ENCODE data around the gene SYNGAP1. TPM values are rescaled to one million over a fixed set of nuclear protein-coding genes. Genes with fewer than 3 reads are reported as not detected.

SYNGAP1 gene
- total RNA-seq, 4 donors from 2014 or later, result 3.3 to 8.6 (median 4.1) TPM

DNA sequence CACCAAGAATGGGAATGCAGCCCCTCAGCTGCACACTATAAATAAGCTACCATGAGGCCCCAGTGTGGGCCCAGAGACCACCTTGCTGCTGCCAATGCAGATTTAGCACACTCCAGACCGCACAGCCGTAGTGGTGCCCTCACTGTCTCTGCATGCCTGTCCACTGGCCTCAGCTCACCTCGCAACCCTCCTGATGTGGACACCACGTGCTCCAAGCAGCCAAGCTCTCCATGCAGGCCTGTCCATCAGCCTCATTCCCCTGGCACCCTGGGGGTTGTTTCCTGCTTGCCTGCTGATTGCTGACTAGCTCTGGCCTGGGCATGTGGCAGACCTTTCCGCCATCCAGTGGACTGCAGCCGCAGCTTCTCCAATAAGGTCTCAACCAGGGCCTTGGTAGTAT lies 70.8 kb downstream of the SYNGAP1 start:
- H3K4me1 ChIP-seq, result no peaks in the 10 kb centered on the region
- peaks cover 0 to 20% (median 0%) of the 10 kb centered on the region in 4 donors for H3K27me3 ChIP-seq
- no peaks in the 10 kb centered on the region for H3K9me3 ChIP-seq
- H3K36me3 ChIP-seq, result no peaks in the 10 kb centered on the region
- DNase-seq, result no peak
- H3K27ac ChIP-seq, result no peak overlapping the region
- 78 to 86% methylated on average over 5 to 6 of the region's 6 CpGs for WGBS, 2 donors
- intact Hi-C loops (cut with DNase I), result no loop called here
- TF ChIP-seq POLR2A (IDR thresholded peaks at IDR 0.05), result no peak
- TF ChIP-seq, protein P1, sequence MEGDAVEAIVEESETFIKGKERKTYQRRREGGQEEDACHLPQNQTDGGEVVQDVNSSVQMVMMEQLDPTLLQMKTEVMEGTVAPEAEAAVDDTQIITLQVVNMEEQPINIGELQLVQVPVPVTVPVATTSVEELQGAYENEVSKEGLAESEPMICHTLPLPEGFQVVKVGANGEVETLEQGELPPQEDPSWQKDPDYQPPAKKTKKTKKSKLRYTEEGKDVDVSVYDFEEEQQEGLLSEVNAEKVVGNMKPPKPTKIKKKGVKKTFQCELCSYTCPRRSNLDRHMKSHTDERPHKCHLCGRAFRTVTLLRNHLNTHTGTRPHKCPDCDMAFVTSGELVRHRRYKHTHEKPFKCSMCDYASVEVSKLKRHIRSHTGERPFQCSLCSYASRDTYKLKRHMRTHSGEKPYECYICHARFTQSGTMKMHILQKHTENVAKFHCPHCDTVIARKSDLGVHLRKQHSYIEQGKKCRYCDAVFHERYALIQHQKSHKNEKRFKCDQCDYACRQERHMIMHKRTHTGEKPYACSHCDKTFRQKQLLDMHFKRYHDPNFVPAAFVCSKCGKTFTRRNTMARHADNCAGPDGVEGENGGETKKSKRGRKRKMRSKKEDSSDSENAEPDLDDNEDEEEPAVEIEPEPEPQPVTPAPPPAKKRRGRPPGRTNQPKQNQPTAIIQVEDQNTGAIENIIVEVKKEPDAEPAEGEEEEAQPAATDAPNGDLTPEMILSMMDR (IDR thresholded peaks at IDR 0.05), result no peak
- no peak overlapping the region for H3K4me3 ChIP-seq

DNA sequence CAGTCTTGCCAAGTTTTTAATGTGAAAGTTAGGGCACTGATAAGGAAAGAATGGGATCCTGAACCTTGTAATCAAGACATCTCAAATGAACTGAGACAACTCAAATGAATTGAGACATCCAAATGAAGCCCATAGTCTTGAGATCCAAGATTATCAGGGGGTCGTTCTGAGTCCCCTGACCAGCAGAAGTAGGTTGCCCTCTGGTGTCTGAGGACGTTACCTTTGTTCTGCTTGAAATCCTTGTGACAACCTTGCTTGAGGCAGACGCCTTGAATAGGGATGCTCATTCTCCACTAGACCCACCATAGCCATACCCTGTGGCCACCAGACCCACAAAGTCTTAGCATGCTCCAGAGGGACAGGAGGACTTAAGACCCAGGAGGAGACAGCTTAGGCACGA lies 72.2 kb downstream of the SYNGAP1 start:
- intact Hi-C loops (cut with DNase I), result no loop called here
- DNase-seq, result no peak
- 44 to 56% methylated on average over 3 to 4 of the region's 4 CpGs for WGBS, 2 donors

DNA sequence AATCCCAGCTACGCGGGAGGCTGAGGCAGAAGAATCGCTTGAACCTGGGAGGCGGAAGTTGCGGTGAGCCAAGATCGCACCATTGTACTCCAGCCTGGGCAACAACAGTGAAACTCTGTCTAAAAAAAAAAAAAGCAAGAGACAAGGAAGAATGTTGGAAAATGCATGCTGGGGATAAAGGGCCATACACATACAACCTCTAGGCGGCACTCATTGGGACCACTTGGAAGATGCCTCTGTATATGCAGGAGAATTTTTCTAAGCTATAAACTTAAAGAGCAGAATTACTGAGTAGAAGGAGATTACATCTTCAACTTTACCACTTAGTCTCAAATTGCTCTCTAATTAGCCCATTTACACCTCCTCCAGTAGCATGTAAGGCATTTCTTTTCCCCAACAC lies 77.3 kb downstream of the SYNGAP1 start:
- Histone ChIP-seq H3K4me3 (no peak overlapping the region), H3K27ac (no peak overlapping the region), H3K9me3 (no peaks in the 10 kb centered on the region), H3K27me3 (peaks cover 0 to 13% (median 0%) of the 10 kb centered on the region in 4 donors), H3K36me3 (no peaks in the 10 kb centered on the region), H3K4me1 (no peaks in the 10 kb centered on the region)
- intact Hi-C loops (cut with DNase I), result no loop called here
- TF ChIP-seq, protein P1 (IDR thresholded peaks at IDR 0.05), result no peak
- no peak for TF ChIP-seq POLR2A (IDR thresholded peaks at IDR 0.05)
- no peak for DNase-seq
- 97 to 100% methylated on average over 3 to 4 of the region's 7 CpGs for WGBS, 2 donors

More for the DNA sequence above, 72.2 kb downstream of the SYNGAP1 start:
- H3K27me3 ChIP-seq, result peaks cover 0 to 15% (median 0%) of the 10 kb centered on the region in 4 donors
- TF ChIP-seq, protein P1 (IDR thresholded peaks at IDR 0.05), result no peak
- TF ChIP-seq POLR2A (IDR thresholded peaks at IDR 0.05), result no peak
- H3K27ac ChIP-seq, result no peak overlapping the region
- no peaks in the 10 kb centered on the region for H3K36me3 ChIP-seq
- no peak overlapping the region for H3K4me3 ChIP-seq
- no peaks in the 10 kb centered on the region for H3K4me1 ChIP-seq
- no peaks in the 10 kb centered on the region for H3K9me3 ChIP-seq

DNA sequence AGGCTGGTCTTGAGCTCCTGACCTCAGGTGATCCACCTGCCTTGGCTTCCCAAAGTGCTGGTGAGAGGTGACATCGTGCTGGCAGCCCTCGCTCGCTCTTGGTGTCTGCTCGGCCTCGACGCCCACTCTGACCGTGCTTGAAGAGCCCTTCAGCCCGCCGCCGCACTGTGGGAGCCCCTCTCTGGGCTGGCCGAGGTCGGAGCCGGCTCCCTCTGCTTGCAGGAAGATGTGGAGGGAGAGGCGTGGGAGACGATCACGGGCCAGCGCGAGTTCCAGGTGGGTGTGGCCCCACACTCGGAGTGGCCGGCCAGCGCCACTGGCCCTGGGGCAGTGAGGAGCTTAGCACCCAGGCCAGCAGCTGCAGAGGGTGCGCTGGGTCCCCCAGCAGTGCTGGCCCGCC lies 82.6 kb downstream of the SYNGAP1 start:
- no peak for TF ChIP-seq POLR2A (IDR thresholded peaks at IDR 0.05)
- TF ChIP-seq, protein P1 (IDR thresholded peaks at IDR 0.05), result no peak
- Histone ChIP-seq H3K27me3 (peaks cover 0 to 16% (median 0%) of the 10 kb centered on the region in 4 donors), H3K27ac (no peak overlapping the region), H3K36me3 (no peaks in the 10 kb centered on the region), H3K9me3 (peaks cover 0 to 7% (median 0%) of the 10 kb centered on the region in 3 donors), H3K4me1 (no peaks in the 10 kb centered on the region), H3K4me3 (no peak overlapping the region)
- 83% methylated on average over 3 of the region's 23 CpGs; no CpG with 5 or more reads in 1 of the 2 donors for WGBS, 2 donors
- no peak for DNase-seq
- intact Hi-C loops (cut with DNase I), result no loop called here

DNA sequence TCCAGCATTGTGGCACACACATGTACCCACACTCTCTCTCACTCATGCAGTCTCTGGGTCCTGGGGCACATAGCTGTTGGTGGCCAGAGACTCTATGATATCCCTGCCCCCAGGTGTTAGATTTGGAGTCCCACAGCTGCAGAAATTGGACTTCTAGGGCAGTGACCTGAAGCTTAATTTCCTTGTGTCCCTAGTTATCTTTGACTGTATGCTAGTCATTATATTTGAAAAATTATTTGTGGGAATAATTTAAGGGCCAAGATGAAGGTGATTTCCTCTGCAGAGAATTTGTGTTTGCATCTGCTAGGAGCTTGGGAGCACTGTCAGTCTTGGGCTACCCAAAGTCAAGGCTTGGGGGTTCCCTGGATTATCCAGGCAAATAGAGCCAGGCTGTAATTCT lies 84.6 kb downstream of the SYNGAP1 start:
- intact Hi-C loops (cut with DNase I), result no loop called here
- H3K27me3 ChIP-seq, result peaks cover 0 to 6% (median 0%) of the 10 kb centered on the region in 4 donors
- peaks cover 0 to 7% (median 0%) of the 10 kb centered on the region in 3 donors for H3K9me3 ChIP-seq
- no peak for DNase-seq
- no peaks in the 10 kb centered on the region for H3K36me3 ChIP-seq
- peaks cover 0 to 3% (median 0%) of the 10 kb centered on the region in 3 donors for H3K4me1 ChIP-seq
- H3K4me3 ChIP-seq, result no peak overlapping the region
- no peak for TF ChIP-seq POLR2A (IDR thresholded peaks at IDR 0.05)
- TF ChIP-seq, protein P1 (IDR thresholded peaks at IDR 0.05), result no peak
- H3K27ac ChIP-seq, result no peak overlapping the region

Small RNAs within 50 kb of the gene (small RNA-seq; reads per million reads assigned to genes)
- gene RPL35AP4, result 0 reads per million in 4 donors
- 0 reads per million in 4 donors for gene ZBTB9

Other genes with a start within 250 kb of the SYNGAP1 start
- under 1 TPM; 0.23 to 0.61 (median 0.41) TPM for gene COL11A2, start 227.6 kb upstream of the SYNGAP1 start, total RNA-seq
- 10 to 100 TPM; 13.9 to 26.7 (median 16.7) TPM for gene RXRB, start 219.4 kb upstream of the SYNGAP1 start, total RNA-seq
- gene SLC39A7, start 219.2 kb upstream of the SYNGAP1 start, total RNA-seq, result 10 to 100 TPM; 43.1 to 72.4 (median 62.4) TPM
- 10 to 100 TPM; 15.1 to 42.5 (median 26.3) TPM for gene HSD17B8, start 215.4 kb upstream of the SYNGAP1 start, total RNA-seq
- gene RING1, start 211.6 kb upstream of the SYNGAP1 start, total RNA-seq, result 10 to 100 TPM; 10.9 to 20.6 (median 13.9) TPM
- 10 to 100 TPM; 34.1 to 45.5 (median 39.8) TPM for gene VPS52, start 148.2 kb upstream of the SYNGAP1 start, total RNA-seq
- 1,000 to 10,000 TPM; 1,955 to 5,522 (median 4,042) TPM for gene RPS18, start 148.0 kb upstream of the SYNGAP1 start, total RNA-seq
- 10 to 100 TPM in 3 of 4 donors, 1 to 10 TPM in 1; 9.4 to 31.1 (median 15.0) TPM for gene B3GALT4, start 142.9 kb upstream of the SYNGAP1 start, total RNA-seq
- 10 to 100 TPM; 30.0 to 62.3 (median 55.6) TPM for gene WDR46, start 130.8 kb upstream of the SYNGAP1 start, total RNA-seq
- gene PFDN6, start 130.5 kb upstream of the SYNGAP1 start, total RNA-seq, result 10 to 100 TPM; 28.6 to 71.0 (median 43.5) TPM
- gene RGL2, start 121.1 kb upstream of the SYNGAP1 start, total RNA-seq, result 10 to 100 TPM; 54.9 to 78.7 (median 63.2) TPM
- 100 to 1,000 TPM in 1 of 4 donors, 10 to 100 TPM in 3; 68.1 to 101 (median 77.0) TPM for gene TAPBP, start 106.0 kb upstream of the SYNGAP1 start, total RNA-seq
- gene ZBTB22, start 102.3 kb upstream of the SYNGAP1 start, total RNA-seq, result 10 to 100 TPM in 3 of 4 donors, 1 to 10 TPM in 1; 8.5 to 17.5 (median 14.8) TPM
- 10 to 100 TPM; 25.1 to 41.6 (median 36.3) TPM for gene DAXX, start 97.1 kb upstream of the SYNGAP1 start, total RNA-seq
- 10 to 100 TPM in 2 of 4 donors, 1 to 10 TPM in 2; 9.6 to 38.9 (median 11.2) TPM for gene KIFC1, start 28.2 kb upstream of the SYNGAP1 start, total RNA-seq
- gene PHF1, start 9.1 kb upstream of the SYNGAP1 start, total RNA-seq, result 10 to 100 TPM in 3 of 4 donors, 1 to 10 TPM in 1; 8.1 to 48.6 (median 17.3) TPM
- 10 to 100 TPM; 46.0 to 93.1 (median 69.4) TPM for gene CUTA, start 2.0 kb upstream of the SYNGAP1 start, total RNA-seq
- 1 to 10 TPM; 2.8 to 4.8 (median 3.3) TPM for gene ZBTB9, start 34.5 kb downstream of the SYNGAP1 start, total RNA-seq
- gene BAK1, start 160.2 kb downstream of the SYNGAP1 start, total RNA-seq, result 10 to 100 TPM; 14.3 to 26.2 (median 20.0) TPM
- gene ITPR3, start 201.3 kb downstream of the SYNGAP1 start, total RNA-seq, result 10 to 100 TPM; 21.8 to 39.2 (median 35.3) TPM